GM19099 (cell line): Measurements from ENCODE around the gene BCAR3.

Experiments
- POLR2A ChIP-seq: IDR thresholded peaks from 3 replicates; pipeline ENCODE4 v1.6.1; 2011; ENCODE audit warnings: low read depth; ENCODE audit not compliant: insufficient read length; ENCODE audit errors: extremely low read depth

BCAR3 gene

GRCh38 chr1:93554883-93555872, 126.5 kb downstream of the BCAR3 start:
- no peak for TF ChIP-seq POLR2A

- TF ChIP-seq POLR2A, result no peak
Measured at GRCh38 chr1:93552741-93553455, 128.7 kb downstream of the BCAR3 start.

GRCh38 chr1:93549811-93550210, 131.8 kb downstream of the BCAR3 start:
- no peak for TF ChIP-seq POLR2A

GRCh38 chr1:93549131-93549530, 132.5 kb downstream of the BCAR3 start:
- TF ChIP-seq POLR2A, result no peak

GRCh38 chr1:93546162-93546863, 135.3 kb downstream of the BCAR3 start:
- TF ChIP-seq POLR2A, result no peak

GRCh38 chr1:93542398-93542797, 139.2 kb downstream of the BCAR3 start:
- no peak for TF ChIP-seq POLR2A

GRCh38 chr1:93541045-93541444, 140.6 kb downstream of the BCAR3 start:
- TF ChIP-seq POLR2A, result no peak

GRCh38 chr1:93537924-93538323, 143.7 kb downstream of the BCAR3 start:
- TF ChIP-seq POLR2A, result no peak

- no peak for TF ChIP-seq POLR2A
Measured at GRCh38 chr1:93537396-93537795, 144.2 kb downstream of the BCAR3 start.

- no peak for TF ChIP-seq POLR2A
Measured at GRCh38 chr1:93533677-93534076, 148.0 kb downstream of the BCAR3 start.

GRCh38 chr1:93532780-93533378, 148.8 kb downstream of the BCAR3 start:
- TF ChIP-seq POLR2A, result no peak

- TF ChIP-seq POLR2A, result no peak
Measured at GRCh38 chr1:93531193-93531592, 150.4 kb downstream of the BCAR3 start.

- no peak for TF ChIP-seq POLR2A
Measured at GRCh38 chr1:93528412-93528811, 153.2 kb downstream of the BCAR3 start.

- TF ChIP-seq POLR2A, result no peak
Measured at GRCh38 chr1:93526431-93526830, 155.2 kb downstream of the BCAR3 start.

- no peak for TF ChIP-seq POLR2A
Measured at GRCh38 chr1:93525431-93525830, 156.2 kb downstream of the BCAR3 start.

- no peak for TF ChIP-seq POLR2A
Measured at GRCh38 chr1:93522721-93523120, 158.9 kb downstream of the BCAR3 start.

- no peak for TF ChIP-seq POLR2A
Measured at GRCh38 chr1:93521618-93522017, 160.0 kb downstream of the BCAR3 start.
